HepG2 (cell line): Measurements from ENCODE around the gene SMAD7. TPM values are rescaled to one million over a fixed set of nuclear protein-coding genes. Genes with fewer than 3 reads are reported as not detected.

ENCODE experiments used
- HDAC1 ChIP-seq: sonication (generic); formaldehyde crosslinking; IDR thresholded peaks from 2 replicates; pipeline ENCODE4 v1.5.1; 2020; ENCODE audit warnings: mild to moderate bottlenecking, missing genetic modification reagents
- HMG20A ChIP-seq: IDR thresholded peaks from 2 replicates; pipeline ENCODE4 v1.6.1; 2016; ENCODE audit warnings: borderline replicate concordance
- KMT2A ChIP-seq: sonication (generic); formaldehyde crosslinking; IDR thresholded peaks from 2 replicates; pipeline ENCODE4 v1.4.0; 2020; ENCODE audit warnings: missing genetic modification reagents
- MAF1 ChIP-seq: sonication (generic); formaldehyde crosslinking; IDR thresholded peaks from 2 replicates; pipeline ENCODE4 v1.5.0; 2020; ENCODE audit warnings: missing genetic modification reagents, borderline replicate concordance
- MATR3 ChIP-seq: sonication (generic); formaldehyde crosslinking; IDR thresholded peaks from 2 replicates; pipeline ENCODE4 v1.4.0; 2020; ENCODE audit warnings: missing genetic modification reagents
- MXD4 ChIP-seq: IDR thresholded peaks from 2 replicates; pipeline ENCODE4 v1.6.1; 2016; ENCODE audit warnings: mild to moderate bottlenecking, missing biosample characterization, missing genetic modification reagents
- NR1H2 ChIP-seq: sonication (generic); formaldehyde crosslinking; IDR thresholded peaks from 2 replicates; pipeline ENCODE4 v1.8.1; 2022; ENCODE audit warnings: low read depth, missing genetic modification reagents, borderline replicate concordance
- PHF5A ChIP-seq: IDR thresholded peaks from one replicate; pipeline ENCODE4 v1.6.1; 2018; ENCODE audit warnings: low read depth, missing genetic modification reagents; ENCODE audit not compliant: unreplicated experiment
- REL ChIP-seq: sonication (generic); formaldehyde crosslinking; conservative IDR thresholded peaks from 2 replicates; pipeline ENCODE4 v1.8.0; 2022; ENCODE audit warnings: mild to moderate bottlenecking, missing genetic modification reagents, moderate library complexity
- TARDBP ChIP-seq: sonication (generic); formaldehyde crosslinking; IDR thresholded peaks from 2 replicates; pipeline ENCODE4 v1.8.0; 2022; ENCODE audit warnings: mild to moderate bottlenecking, missing genetic modification reagents
- ZKSCAN1 ChIP-seq: fragments of 150-350 bp; IDR thresholded peaks from 2 replicates; pipeline ENCODE4 v1.6.1; 2014; ENCODE audit warnings: low read length
- ZNF44 ChIP-seq: sonication (generic); formaldehyde crosslinking; IDR thresholded peaks from 2 replicates; pipeline ENCODE4 v1.5.1; 2020; ENCODE audit warnings: mild to moderate bottlenecking, missing genetic modification reagents
- ZNF546 ChIP-seq: sonication (generic); formaldehyde crosslinking; conservative IDR thresholded peaks from 2 replicates; pipeline ENCODE4 v1.8.1; 2023; ENCODE audit warnings: mild to moderate bottlenecking, missing genetic modification reagents
- ZNF629 ChIP-seq: sonication (generic); formaldehyde crosslinking; conservative IDR thresholded peaks from 2 replicates; pipeline ENCODE4 v1.5.0; 2020; ENCODE audit warnings: missing genetic modification reagents
- polyA plus RNA-seq, 8 experiments: library from polyadenylated mRNA; depleted of rRNA in 3 of 8; stranded (reverse) in 7 of 8; unstranded in 1 of 8; fragments of >200 nt; fragmentation: Illumina TruSeq in 4 of 8; extraction: Trizol in 4 of 8; gene quantifications; 2 replicates each; pipeline versions ENCODE4 v1.2.1 to v1.2.3, GENCODE V29; 2011 to 2016; ENCODE audit warnings: low read depth in 4 of 8, missing spikeins in 1 of 8, mixed read lengths in 1 of 8; ENCODE audit not compliant: insufficient read depth in 1 of 8
- total RNA-seq, 5 experiments: library from RNA; depleted of rRNA; stranded (reverse); fragments of >200 nt; fragmentation: Illumina TruSeq; extraction: Trizol; gene quantifications; 2 replicates each; pipeline ENCODE4 v1.2.3, GENCODE V29; 2016; ENCODE audit warnings: low read depth in 1 of 5
- TF ChIP-seq, protein P1 (sequence below), 2 experiments: IDR thresholded peaks; 2 replicates each; pipeline ENCODE4 v1.6.1; 2011 to 2012; ENCODE audit warnings: low read length in 2 of 2, borderline replicate concordance in 1 of 2, low read depth in 1 of 2, mild to moderate bottlenecking in 1 of 2, moderate library complexity in 1 of 2
- TF ChIP-seq, protein P2 (sequence below): sonication (generic); formaldehyde crosslinking; IDR thresholded peaks from 2 replicates; pipeline ENCODE4 v1.4.0; 2020; ENCODE audit warnings: mild to moderate bottlenecking, missing genetic modification reagents
- TF ChIP-seq, protein P3 (sequence below): conservative IDR thresholded peaks from 2 replicates; pipeline ENCODE4 v1.6.1; 2018; ENCODE audit warnings: missing genetic modification reagents
- TF ChIP-seq, protein P4 (sequence below): sonication (generic); formaldehyde crosslinking; IDR thresholded peaks from 2 replicates; pipeline ENCODE4 v1.8.0; 2022; ENCODE audit warnings: mild to moderate bottlenecking, missing genetic modification reagents, borderline replicate concordance
- TF ChIP-seq, protein P5 (sequence below): sonication (generic); formaldehyde crosslinking; IDR thresholded peaks from 2 replicates; pipeline ENCODE4 v1.8.0; 2022; ENCODE audit warnings: mild to moderate bottlenecking, missing genetic modification reagents

SMAD7 gene
- total and polyA plus RNA-seq, 2 of the 13 experiments (the other 11 are each of a cell fraction or from before 2014, with no cell fraction given) = 17.4 to 24.7 TPM

DNA sequence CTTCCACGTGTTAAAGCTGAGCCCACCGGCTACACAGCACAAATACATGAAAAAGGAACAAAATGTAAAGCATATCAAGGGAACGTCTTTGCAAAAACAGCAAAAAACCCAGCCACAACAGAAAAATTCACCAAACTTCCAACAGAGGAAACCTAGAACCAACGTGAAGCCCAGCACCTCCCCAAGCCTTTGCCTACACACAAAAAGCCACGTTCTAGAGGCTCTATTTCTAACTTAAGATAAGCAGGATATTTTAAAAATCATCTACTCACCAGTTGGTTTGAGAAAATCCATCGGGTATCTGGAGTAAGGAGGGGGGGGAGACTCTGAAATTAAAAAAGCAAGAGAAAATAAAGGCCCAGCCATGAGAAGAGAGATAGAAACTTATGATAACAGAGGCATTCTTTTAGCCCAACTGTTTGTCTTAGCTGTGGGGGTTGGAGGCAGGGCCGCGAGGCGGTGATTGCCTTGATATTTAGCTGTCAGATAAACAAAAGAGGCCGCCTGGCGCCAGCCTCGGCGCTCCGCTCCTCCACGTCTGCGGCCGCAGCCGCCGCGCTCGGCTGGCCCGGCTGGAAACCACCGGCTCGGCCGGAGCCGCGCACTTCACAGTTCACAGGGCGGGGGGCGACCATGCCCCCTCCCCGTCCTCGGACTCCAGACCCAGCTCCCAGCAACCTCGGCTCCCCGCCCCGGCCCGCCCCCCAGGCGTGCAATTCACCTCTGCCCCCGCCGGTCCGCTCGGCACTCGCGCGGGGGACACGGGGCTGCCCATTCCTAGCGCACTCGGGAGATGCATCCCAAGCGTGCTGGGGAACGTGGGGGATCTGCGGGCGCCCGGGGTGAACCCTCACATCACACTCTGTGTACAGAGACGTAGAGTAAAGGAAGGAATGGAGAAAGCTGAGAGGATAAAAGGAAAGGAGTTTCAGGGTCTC, 2.4 kb downstream of the SMAD7 start (continued):
- TF ChIP-seq KMT2A (CRISPR knock-in tag) = peak; percentile 88
- no peak for TF ChIP-seq ZKSCAN1
- no peak for TF ChIP-seq NR1H2 (CRISPR knock-in tag)
- no peak for TF ChIP-seq MAF1 (CRISPR knock-in tag)
- TF ChIP-seq, protein P1, sequence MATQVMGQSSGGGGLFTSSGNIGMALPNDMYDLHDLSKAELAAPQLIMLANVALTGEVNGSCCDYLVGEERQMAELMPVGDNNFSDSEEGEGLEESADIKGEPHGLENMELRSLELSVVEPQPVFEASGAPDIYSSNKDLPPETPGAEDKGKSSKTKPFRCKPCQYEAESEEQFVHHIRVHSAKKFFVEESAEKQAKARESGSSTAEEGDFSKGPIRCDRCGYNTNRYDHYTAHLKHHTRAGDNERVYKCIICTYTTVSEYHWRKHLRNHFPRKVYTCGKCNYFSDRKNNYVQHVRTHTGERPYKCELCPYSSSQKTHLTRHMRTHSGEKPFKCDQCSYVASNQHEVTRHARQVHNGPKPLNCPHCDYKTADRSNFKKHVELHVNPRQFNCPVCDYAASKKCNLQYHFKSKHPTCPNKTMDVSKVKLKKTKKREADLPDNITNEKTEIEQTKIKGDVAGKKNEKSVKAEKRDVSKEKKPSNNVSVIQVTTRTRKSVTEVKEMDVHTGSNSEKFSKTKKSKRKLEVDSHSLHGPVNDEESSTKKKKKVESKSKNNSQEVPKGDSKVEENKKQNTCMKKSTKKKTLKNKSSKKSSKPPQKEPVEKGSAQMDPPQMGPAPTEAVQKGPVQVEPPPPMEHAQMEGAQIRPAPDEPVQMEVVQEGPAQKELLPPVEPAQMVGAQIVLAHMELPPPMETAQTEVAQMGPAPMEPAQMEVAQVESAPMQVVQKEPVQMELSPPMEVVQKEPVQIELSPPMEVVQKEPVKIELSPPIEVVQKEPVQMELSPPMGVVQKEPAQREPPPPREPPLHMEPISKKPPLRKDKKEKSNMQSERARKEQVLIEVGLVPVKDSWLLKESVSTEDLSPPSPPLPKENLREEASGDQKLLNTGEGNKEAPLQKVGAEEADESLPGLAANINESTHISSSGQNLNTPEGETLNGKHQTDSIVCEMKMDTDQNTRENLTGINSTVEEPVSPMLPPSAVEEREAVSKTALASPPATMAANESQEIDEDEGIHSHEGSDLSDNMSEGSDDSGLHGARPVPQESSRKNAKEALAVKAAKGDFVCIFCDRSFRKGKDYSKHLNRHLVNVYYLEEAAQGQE (IDR thresholded peaks at IDR 0.05; ENCODE audit: borderline replicate concordance in 1 of 2, low read depth in 1 of 2, low read length in 2 of 2) = peak in 1 of 2 experiments; percentile 14; a peak in 1 of 4 replicates
- no peak for TF ChIP-seq MATR3
- TF ChIP-seq, protein P2, sequence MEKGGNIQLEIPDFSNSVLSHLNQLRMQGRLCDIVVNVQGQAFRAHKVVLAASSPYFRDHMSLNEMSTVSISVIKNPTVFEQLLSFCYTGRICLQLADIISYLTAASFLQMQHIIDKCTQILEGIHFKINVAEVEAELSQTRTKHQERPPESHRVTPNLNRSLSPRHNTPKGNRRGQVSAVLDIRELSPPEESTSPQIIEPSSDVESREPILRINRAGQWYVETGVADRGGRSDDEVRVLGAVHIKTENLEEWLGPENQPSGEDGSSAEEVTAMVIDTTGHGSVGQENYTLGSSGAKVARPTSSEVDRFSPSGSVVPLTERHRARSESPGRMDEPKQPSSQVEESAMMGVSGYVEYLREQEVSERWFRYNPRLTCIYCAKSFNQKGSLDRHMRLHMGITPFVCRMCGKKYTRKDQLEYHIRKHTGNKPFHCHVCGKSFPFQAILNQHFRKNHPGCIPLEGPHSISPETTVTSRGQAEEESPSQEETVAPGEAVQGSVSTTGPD = no peak
- peak; percentile 55 for TF ChIP-seq HDAC1 (CRISPR knock-in tag)
- TF ChIP-seq REL (CRISPR knock-in tag) = no peak
- TF ChIP-seq PHF5A (CRISPR knock-in tag) = no peak
- TF ChIP-seq ZNF546 (CRISPR knock-in tag) = no peak
- TF ChIP-seq, protein P3, sequence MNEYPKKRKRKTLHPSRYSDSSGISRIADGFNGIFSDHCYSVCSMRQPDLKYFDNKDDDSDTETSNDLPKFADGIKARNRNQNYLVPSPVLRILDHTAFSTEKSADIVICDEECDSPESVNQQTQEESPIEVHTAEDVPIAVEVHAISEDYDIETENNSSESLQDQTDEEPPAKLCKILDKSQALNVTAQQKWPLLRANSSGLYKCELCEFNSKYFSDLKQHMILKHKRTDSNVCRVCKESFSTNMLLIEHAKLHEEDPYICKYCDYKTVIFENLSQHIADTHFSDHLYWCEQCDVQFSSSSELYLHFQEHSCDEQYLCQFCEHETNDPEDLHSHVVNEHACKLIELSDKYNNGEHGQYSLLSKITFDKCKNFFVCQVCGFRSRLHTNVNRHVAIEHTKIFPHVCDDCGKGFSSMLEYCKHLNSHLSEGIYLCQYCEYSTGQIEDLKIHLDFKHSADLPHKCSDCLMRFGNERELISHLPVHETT (CRISPR knock-in tag) = peak; percentile 41; the same call in 1 of the 2 replicates
- TF ChIP-seq, protein P4, sequence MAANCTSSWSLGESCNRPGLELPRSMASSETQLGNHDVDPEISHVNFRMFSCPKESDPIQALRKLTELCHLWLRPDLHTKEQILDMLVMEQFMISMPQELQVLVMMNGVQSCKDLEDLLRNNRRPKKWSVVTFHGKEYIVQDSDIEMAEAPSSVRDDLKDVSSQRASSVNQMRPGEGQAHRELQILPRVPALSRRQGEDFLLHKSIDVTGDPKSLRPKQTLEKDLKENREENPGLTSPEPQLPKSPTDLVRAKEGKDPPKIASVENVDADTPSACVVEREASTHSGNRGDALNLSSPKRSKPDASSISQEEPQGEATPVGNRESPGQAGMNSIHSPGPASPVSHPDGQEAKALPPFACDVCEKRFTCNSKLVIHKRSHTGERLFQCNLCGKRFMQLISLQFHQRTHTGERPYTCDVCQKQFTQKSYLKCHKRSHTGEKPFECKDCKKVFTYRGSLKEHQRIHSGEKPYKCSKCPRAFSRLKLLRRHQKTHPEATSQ = no peak
- TF ChIP-seq ZNF44 (CRISPR knock-in tag) = no peak
- peak; percentile 17; the same call in 1 of the 2 replicates for TF ChIP-seq MXD4
- TF ChIP-seq, protein P5, sequence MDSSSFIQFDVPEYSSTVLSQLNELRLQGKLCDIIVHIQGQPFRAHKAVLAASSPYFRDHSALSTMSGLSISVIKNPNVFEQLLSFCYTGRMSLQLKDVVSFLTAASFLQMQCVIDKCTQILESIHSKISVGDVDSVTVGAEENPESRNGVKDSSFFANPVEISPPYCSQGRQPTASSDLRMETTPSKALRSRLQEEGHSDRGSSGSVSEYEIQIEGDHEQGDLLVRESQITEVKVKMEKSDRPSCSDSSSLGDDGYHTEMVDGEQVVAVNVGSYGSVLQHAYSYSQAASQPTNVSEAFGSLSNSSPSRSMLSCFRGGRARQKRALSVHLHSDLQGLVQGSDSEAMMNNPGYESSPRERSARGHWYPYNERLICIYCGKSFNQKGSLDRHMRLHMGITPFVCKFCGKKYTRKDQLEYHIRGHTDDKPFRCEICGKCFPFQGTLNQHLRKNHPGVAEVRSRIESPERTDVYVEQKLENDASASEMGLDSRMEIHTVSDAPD = no peak; the same call in 1 of the 2 replicates
- TF ChIP-seq TARDBP (CRISPR knock-in tag) = peak; percentile 41; the same call in 1 of the 2 replicates
- no peak for TF ChIP-seq ZNF629
- no peak for TF ChIP-seq HMG20A
